IMR-90 (cell line): ENCODE measurements around the gene USP6NL. TPM values are rescaled to one million over a fixed set of nuclear protein-coding genes. Genes with fewer than 3 reads are reported as not detected.

Experiments
- ATAC-seq: fragments of 200-7000 bp; cut with Tn5 transposase; 2 replicates; pipeline ENCODE4 v1.9.1; 2020; ENCODE audit warnings: low read depth, mild to moderate bottlenecking, moderate library complexity
- BruUV-seq: library from RNA; stranded (reverse); fragments of 400-500 nt; replicated peaks from 2 replicates; lab custom pipeline; 2021; lab: Mats Ljungman, UMichigan
- CTCF ChIA-PET: fragments of 300-600 bp; formaldehyde crosslinking; extraction: SDS; loops from one replicate; lab custom pipeline; 2021; ENCODE audit warnings: antibody characterized with exemption; lab: Yijun Ruan, JAX
- POLR2A ChIA-PET: fragments of 300-600 bp; sonication (Branson Sonifier 250); formaldehyde crosslinking; loops from one replicate; lab custom pipeline; 2022; ENCODE audit warnings: antibody characterized with exemption; ENCODE audit not compliant: unreplicated experiment; lab: Charles Lee
- DNase-seq: peaks from one replicate; pipeline ENCODE4 v3.0.0; 2013
- H2AFZ ChIP-seq: replicated peaks from 2 replicates; pipeline ENCODE3; 2013; ENCODE audit warnings: low read length, mild to moderate bottlenecking; ENCODE audit not compliant: poor library complexity
- H2AK5ac ChIP-seq: 2 replicates; pipeline ENCODE4 v1.6.1; 2013; ENCODE audit warnings: low read depth, low read length, inconsistent platforms
- H2AK9ac ChIP-seq: replicated peaks from 2 replicates; pipeline ENCODE3; 2013; ENCODE audit warnings: mild to moderate bottlenecking, low read depth, low read length, moderate library complexity; ENCODE audit not compliant: poor library complexity
- H2BK120ac ChIP-seq: 2 replicates; pipeline ENCODE4 v1.6.1; 2013; ENCODE audit warnings: low read depth, low read length, inconsistent platforms
- H2BK15ac ChIP-seq: 3 replicates; pipeline ENCODE4 v1.6.1; 2013; ENCODE audit warnings: low read depth, low read length, inconsistent platforms
- H2BK20ac ChIP-seq: 2 replicates; pipeline ENCODE4 v1.6.1; 2013; ENCODE audit warnings: low read depth, mild to moderate bottlenecking, inconsistent platforms, low read length, moderate library complexity
- H2BK5ac ChIP-seq: 2 replicates; pipeline ENCODE4 v1.6.1; 2013; ENCODE audit warnings: mild to moderate bottlenecking, low read depth, low read length, inconsistent platforms; ENCODE audit not compliant: poor library complexity, severe bottlenecking
- H3K14ac ChIP-seq: replicated peaks from 2 replicates; pipeline ENCODE4 v1.6.1; 2013; ENCODE audit warnings: low read depth, low read length, inconsistent platforms
- H3K18ac ChIP-seq: 2 replicates; pipeline ENCODE4 v1.6.1; 2013; ENCODE audit warnings: low read depth, low read length, control low read depth
- H3K23ac ChIP-seq: 2 replicates; pipeline ENCODE4 v1.6.1; 2013; ENCODE audit warnings: low read depth, low read length, inconsistent platforms
- H3K27ac ChIP-seq: 2 replicates; pipeline ENCODE4 v1.5.1; 2013; ENCODE audit warnings: mild to moderate bottlenecking, control low read depth, low read length; ENCODE audit not compliant: insufficient read depth
- H3K27me3 ChIP-seq: 2 replicates; pipeline ENCODE4 v1.6.1; 2013; ENCODE audit warnings: low read length; ENCODE audit not compliant: control insufficient read depth, insufficient read depth
- H3K36me3 ChIP-seq: 2 replicates; pipeline ENCODE4 v1.6.1; 2013; ENCODE audit warnings: low read length, mixed read lengths; ENCODE audit not compliant: control insufficient read depth, insufficient read depth
- H3K4ac ChIP-seq: 2 replicates; pipeline ENCODE4 v1.6.1; 2013; ENCODE audit warnings: low read depth, low read length, inconsistent platforms
- H3K4me1 ChIP-seq: 2 replicates; pipeline ENCODE4 v1.6.1; 2013; ENCODE audit warnings: low read length, mixed read lengths; ENCODE audit not compliant: control insufficient read depth, insufficient read depth
- H3K4me2 ChIP-seq: 2 replicates; pipeline ENCODE4 v1.6.1; 2013; ENCODE audit warnings: low read depth, mild to moderate bottlenecking, control low read depth, low read length, moderate library complexity
- H3K4me3 ChIP-seq: 2 replicates; pipeline ENCODE4 v1.5.1; 2013; ENCODE audit warnings: low read depth, mild to moderate bottlenecking, control low read depth, low read length, moderate library complexity; ENCODE audit not compliant: insufficient read depth
- H3K56ac ChIP-seq: 2 replicates; pipeline ENCODE4 v1.6.1; 2013; ENCODE audit warnings: low read length, inconsistent platforms; ENCODE audit not compliant: insufficient read depth; ENCODE audit errors: extremely low read depth
- H3K79me1 ChIP-seq, 2 experiments: 2 replicates each; pipeline ENCODE4 v1.6.1; 2013; ENCODE audit warnings: low read length in 2 of 2, inconsistent platforms in 1 of 2, low read depth in 1 of 2
- H3K9ac ChIP-seq: 2 replicates; pipeline ENCODE4 v1.6.1; 2013; ENCODE audit warnings: low read depth, low read length, control low read depth
- H3K9me1 ChIP-seq: 2 replicates; pipeline ENCODE4 v1.6.1; 2013; ENCODE audit warnings: low read length, inconsistent platforms; ENCODE audit not compliant: insufficient read depth
- H3K9me3 ChIP-seq: 2 replicates; pipeline ENCODE4 v1.6.1; 2013; ENCODE audit warnings: low read length; ENCODE audit not compliant: control insufficient read depth, insufficient read depth
- H4K20me1 ChIP-seq: 2 replicates; pipeline ENCODE4 v1.6.1; 2013; ENCODE audit warnings: low read length, inconsistent platforms; ENCODE audit not compliant: insufficient read depth
- H4K5ac ChIP-seq: 2 replicates; pipeline ENCODE4 v1.6.1; 2013; ENCODE audit warnings: mild to moderate bottlenecking, low read depth, low read length, control low read depth
- H4K8ac ChIP-seq, 2 experiments: 2 replicates each; pipeline ENCODE4 v1.6.1; 2013; ENCODE audit warnings: low read depth in 2 of 2, low read length in 2 of 2, control low read depth in 1 of 2, inconsistent platforms in 1 of 2
- H4K91ac ChIP-seq: 2 replicates; pipeline ENCODE4 v1.6.1; 2013; ENCODE audit warnings: low read depth, low read length, inconsistent platforms; ENCODE audit not compliant: insufficient read depth
- USF2 ChIP-seq: fragments of 150-350 bp; IDR thresholded peaks from 2 replicates; pipeline ENCODE4 v1.6.1; 2017; ENCODE audit warnings: mild to moderate bottlenecking, antibody characterized with exemption, low read length, low read depth
- WGBS, 2 experiments: methylation state at CpG; one replicate each; pipeline versions ENCODE4 v1.1.5 to v1.1.7; 2013; ENCODE audit warnings: missing lambda C conversion rate in 2 of 2; ENCODE audit not compliant: insufficient read length in 1 of 2; ENCODE audit errors: extremely low coverage in 2 of 2; 5-methylcytosine and 5-hydroxymethylcytosine counted together
- dilution Hi-C: fragments of 300-500 bp; cut with HindIII; formaldehyde crosslinking; loops from one replicate; pipeline ENCODE4 v1.14.3; 2018; ENCODE audit warnings: low sequenced_read_pairs; ENCODE audit not compliant: unreplicated experiment
- in situ Hi-C: fragments of 300-500 bp; cut with MboI; formaldehyde crosslinking; loops from 3 replicates; pipeline ENCODE4 v1.14.3; 2019; ENCODE audit warnings: low sequenced_read_pairs, inconsistent platforms, mixed read lengths
- intact Hi-C: fragments of 100-400 bp; cut with micrococcal nuclease; formaldehyde crosslinking; loops from 2 replicates; pipeline ENCODE4 v1.10.0; 2022
- polyA plus RNA-seq, 3 experiments: library from polyadenylated mRNA; depleted of rRNA; stranded (reverse); fragments of >200 nt; gene quantifications; 2 replicates each; pipeline ENCODE4 v1.2.3, GENCODE V29; 2012; ENCODE audit warnings: low replicate concordance in 1 of 3
- total RNA-seq: library from RNA; depleted of rRNA; stranded (reverse); fragments of >200 nt; gene quantifications from 2 replicates; pipeline ENCODE4 v1.2.3, GENCODE V29; 2012

Gene USP6NL
- total and polyA plus RNA-seq, 2 of the 4 experiments (the other 2 are of a cell fraction), result 7.8 to 9.1 TPM

GRCh38 chr10:11448545-11449244, 162.8 kb downstream of the USP6NL start:
- no peak overlapping the region for H2AK5ac ChIP-seq

More at GRCh38 chr10:11448545-11449244, 162.8 kb downstream of the USP6NL start:
- in situ Hi-C loops (no loop called here), dilution Hi-C loops (no loop called here), intact Hi-C loops (no loop called here)
- Histone ChIP-seq H3K56ac (no peak overlapping the region), H2AFZ (no peak overlapping the region), H3K9ac (no peak overlapping the region), H3K4me3 (no peak overlapping the region), H2BK15ac (no peak overlapping the region), H2BK5ac (no peak overlapping the region), H3K9me1 (no peaks in the 10 kb centered on the region), H3K23ac (no peak overlapping the region), H3K27ac (no peak overlapping the region), H2BK20ac (no peak overlapping the region), H3K18ac (no peak overlapping the region), H4K8ac (no peak overlapping the region), H4K20me1 (no peaks in the 10 kb centered on the region), H4K5ac (no peak overlapping the region), H3K4me1 (no peaks in the 10 kb centered on the region), H2BK120ac (no peak overlapping the region), H3K36me3 (no peaks in the 10 kb centered on the region), H3K14ac (no peak overlapping the region), H2AK9ac (no peak overlapping the region), H3K27me3 (peaks cover 9% of the 10 kb centered on the region; the same call in 1 of the 2 replicates), H3K4ac (no peak overlapping the region), H3K4me2 (no peak overlapping the region; the same call in 1 of the 2 replicates), H4K91ac (no peak overlapping the region), H3K79me1 (no peaks in the 10 kb centered on the region), H3K9me3 (no peaks in the 10 kb centered on the region)
- POLR2A ChIA-PET, result no interaction called here
- no TSS peak for BruUV-seq
- TF ChIP-seq USF2, result no peak
- CTCF ChIA-PET, result no interaction called here
- ATAC-seq, result no peak
- DNase-seq, result no peak
- 44% methylated on average over 4 of the region's 12 CpGs; no CpG with 5 or more reads in 1 of the 2 experiments for WGBS, 2 experiments
